ENCODE data around the gene FASN.

DNA sequence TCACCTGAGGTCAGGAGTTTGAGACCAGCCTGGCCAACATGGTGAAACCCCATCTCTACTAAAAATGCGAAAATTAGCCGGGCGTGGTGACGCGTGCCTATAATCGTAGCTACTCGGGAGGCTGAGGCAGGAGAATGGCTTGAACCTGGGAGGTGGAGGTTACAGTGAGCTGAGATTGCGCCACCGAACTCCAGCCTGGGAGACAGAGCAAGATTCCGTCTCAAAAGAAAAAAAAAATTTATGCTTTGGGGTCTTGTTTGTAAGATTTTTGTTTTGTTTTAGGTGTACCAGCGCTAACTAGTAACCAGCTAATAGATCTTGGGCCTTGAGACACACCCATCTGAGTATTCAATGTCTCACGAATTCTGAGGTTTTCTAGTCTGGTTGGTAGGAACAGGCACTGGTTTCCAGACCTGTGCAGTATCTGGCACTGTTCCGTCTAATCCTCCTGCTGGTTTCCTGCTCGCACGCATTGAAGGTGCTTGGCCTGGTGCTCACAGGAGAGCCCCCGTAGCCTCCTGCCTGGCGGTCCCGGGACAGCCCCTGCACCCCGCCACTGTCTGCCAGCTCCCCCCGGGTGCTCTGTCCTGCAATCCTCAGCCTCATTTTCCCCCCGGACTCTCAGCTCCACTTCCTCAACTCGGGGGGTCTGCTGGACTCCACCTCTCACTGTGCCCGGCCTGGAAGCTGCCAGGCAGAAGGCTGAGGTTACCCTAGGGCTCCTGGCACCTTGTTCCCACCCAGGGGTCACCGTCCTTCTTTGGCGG is 21.8 kb downstream of the FASN start:
- no peak for TF ChIP-seq POLR2AphosphoS5 (IDR thresholded peaks at IDR 0.05; ENCODE audit: borderline replicate concordance, low read depth, low read length)
- TF ChIP-seq EZH2 (IDR thresholded peaks at IDR 0.05): no peak
